GM21526 (cell line): ENCODE data around the gene CRP.
"Not testable (repeated sequence)": the region's sequence is repeated elsewhere in the genome, so short reads cannot be mapped to it uniquely, and the experiment has no call there.

Source experiments
- ATAC-seq: cut with Tn5 transposase; IDR thresholded peaks from one replicate; pipeline ENCODE4 v1.9.1; 2021; ENCODE audit warnings: moderate library complexity; ENCODE audit not compliant: unreplicated experiment, low FRiP score

Gene CRP

DNA sequence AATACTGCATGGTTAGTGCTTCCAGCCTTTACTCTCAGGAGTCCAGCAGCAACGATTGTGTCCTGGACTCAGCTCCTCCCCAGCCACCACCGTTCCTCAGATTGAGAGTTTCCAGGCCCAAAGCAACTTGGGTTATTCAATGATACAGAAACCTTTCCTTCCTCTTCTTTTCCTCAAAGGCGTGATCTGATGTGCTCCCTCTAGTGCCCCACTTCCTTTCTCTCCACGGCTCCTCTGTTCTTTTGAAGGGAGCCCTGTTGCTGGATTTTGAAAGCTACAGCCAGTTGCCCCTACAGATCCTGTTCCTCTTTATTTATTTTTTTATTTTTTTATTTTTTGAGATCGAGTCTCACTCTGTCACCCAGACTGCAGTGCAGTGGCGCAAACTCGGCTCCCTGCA is 14.1 kb downstream of the CRP start:
- no peak for ATAC-seq

DNA sequence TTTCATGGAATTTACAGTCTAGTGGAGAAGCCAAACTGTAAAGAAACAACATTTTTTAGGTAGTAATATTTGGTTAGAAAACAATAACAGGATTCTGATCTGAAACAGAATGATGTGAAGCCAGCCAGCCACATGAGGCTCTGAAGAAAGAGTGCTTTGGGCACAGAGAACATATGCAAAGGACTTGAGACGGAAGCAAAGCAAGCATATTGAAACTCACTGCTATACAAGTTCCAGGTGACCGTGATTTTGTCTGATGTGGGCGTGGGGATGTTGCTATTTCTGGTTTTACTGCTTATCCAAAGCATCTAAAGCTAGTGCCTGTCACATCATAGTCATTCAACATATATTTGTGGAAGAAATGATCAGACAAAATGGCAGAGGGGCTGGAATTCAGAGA is 14.7 kb downstream of the CRP start:
- no peak for ATAC-seq

DNA sequence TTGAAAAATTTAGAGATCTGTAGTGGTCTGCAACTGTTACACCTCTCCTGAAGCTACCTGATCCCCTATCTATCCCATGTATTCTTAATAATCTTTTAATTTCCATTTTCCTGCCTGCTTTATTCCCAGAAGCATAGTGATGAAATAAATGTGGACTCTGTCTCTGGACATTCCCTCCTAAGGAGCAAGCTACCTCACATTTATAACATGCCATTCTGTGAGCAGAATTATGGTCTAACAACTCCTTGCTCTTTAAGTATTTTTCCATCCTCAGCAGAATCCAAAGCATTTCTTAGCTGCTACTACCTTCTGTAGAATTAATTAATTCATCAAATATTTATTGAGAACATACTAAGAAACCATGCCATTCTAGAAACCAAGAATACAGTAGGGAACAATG is 15.1 kb downstream of the CRP start:
- no peak for ATAC-seq

DNA sequence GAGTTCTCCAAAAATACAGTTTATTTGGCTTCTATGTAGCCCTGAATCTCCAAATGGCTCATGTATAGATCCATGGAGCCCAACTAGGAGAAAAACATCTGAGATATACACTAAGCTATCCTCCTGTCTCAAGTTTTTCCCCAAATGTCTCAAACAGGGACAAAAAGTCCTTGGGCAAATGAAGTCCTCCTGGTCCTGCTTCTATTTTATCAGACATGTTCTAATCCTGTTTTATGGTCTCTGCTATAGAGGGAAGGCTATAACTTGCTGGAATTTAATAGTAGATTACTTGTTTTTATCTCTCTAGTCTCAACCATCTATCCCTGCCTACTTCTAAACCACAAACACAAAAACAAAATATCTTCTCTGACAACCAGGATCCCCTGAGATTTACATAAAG is 26.9 kb downstream of the CRP start:
- ATAC-seq = no peak

DNA sequence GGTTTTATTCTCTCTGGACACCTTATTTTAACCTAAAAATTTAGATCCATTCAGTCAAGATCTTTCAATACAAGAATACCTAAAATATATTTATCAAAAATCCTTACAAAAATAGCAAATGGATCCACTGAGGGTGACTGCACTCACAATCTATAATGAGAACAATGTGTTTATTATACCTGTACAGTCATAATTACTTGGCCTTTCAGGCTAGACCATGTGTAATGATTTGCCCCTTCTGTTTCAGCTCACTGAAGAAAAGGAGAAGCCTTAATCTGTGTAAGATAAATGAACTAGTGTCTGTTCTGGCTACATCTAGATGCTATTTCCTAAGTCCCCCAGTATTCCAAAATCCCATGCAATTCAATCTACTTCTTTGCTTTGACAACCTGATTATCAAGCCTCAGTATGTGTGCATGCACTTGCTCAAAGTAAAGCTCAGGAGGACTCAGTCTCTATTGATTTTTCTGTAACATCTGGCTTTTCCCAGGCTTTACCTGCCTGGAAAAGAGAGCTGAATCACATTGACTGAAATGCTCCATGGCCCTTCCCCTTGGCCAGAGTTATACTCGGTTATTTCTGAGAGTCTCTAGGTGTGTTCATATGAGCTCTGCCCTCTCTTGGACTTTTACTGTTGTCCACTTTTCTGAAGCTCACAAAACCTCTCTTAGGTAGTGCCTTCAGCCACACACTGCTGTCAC is 27.6 kb downstream of the CRP start:
- no peak for ATAC-seq

DNA sequence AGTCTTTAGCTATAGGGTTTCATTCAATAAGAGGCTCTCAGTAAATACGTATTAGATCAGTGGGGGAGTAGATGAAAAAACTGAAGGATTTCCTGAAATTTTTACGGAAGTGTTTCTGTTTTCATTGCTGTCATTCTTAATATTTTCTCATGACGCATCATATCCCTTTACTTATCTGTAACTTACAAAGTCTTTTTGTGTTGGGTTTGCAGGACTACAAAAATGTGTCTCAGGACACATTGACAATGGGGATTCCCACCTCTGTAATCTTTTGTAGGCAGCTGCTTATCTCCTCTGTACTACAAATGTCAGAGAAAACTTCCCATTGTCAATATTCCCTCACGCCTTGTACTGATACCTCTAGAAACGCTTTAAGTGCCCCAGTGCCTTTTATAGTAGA is 35.5 kb downstream of the CRP start:
- ATAC-seq = no peak

DNA sequence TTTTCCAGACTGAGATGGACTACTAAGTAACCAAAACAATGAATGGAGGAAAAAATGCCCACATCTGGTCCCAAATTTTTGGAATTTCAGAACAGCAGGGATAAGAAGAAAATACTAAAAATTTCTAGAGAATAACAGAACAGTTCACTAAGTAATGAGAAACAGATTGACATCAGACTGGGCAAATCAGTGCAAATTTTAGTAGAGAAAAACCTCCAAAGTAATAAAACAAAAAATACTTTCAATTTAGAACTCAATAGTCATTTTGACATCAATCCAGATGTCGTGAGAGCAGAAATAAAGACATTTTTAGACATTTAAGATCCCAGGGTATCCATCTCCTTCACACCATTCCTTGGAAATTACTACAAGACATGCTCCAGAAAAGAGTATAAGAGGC is 39.3 kb downstream of the CRP start:
- ATAC-seq = no peak

DNA sequence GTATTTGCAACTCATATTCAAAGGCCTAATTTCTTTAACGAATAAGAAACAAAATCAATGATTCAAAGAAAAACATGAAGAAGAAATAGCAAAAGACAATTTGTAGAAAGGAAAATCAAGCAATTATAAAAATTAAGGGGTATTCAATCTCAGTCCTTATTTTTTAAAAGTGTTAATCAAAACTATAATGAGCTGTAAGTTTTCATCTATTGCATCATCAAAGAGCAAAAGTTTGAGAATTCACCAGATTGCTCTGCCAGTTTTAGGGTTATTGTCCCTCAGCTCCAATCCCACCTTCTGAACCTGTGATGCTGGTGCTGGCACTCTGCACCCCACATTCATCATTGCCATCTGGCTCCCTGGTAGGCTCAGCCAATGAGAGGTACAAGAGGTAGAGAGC is 42.0 kb downstream of the CRP start:
- ATAC-seq = not testable (repeated sequence)

DNA sequence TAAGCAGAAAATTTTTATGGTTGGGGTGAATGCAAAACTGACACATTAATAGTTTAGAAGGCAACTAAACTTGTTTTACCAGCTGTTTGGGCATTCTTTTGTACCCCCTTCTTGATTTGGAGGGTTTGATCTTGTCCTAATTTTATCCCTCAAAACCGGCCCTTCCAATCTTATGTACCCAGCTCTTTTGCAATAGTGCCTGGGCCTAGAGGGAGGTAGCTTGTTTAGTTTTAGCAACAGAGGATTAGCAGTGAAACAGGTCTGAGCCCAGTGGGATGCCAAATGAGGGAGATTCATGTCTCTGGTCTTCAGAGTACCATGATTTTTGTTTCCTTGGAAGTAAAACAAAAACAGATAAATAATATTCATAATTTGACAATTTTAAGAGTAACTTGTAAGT is 45.1 kb downstream of the CRP start:
- no peak for ATAC-seq

DNA sequence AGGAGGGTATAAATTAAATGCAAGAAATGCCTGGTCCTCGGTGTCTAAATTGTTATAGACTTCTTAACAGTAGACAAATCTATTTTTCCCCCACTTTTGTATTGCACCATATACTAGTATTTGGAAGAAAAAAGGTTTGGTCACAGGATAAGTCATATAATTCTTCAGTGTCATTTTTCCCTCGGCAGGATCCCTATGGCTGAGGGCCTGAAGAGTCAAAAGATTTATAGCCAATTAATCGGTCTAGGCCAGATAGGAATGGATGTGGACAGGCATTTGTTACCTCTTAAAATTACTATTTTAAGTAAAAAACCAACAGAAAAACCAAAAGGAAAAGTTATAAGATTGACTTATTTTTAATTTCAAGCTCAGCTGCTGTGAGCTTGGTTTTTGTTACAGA is 45.6 kb downstream of the CRP start:
- no peak for ATAC-seq

DNA sequence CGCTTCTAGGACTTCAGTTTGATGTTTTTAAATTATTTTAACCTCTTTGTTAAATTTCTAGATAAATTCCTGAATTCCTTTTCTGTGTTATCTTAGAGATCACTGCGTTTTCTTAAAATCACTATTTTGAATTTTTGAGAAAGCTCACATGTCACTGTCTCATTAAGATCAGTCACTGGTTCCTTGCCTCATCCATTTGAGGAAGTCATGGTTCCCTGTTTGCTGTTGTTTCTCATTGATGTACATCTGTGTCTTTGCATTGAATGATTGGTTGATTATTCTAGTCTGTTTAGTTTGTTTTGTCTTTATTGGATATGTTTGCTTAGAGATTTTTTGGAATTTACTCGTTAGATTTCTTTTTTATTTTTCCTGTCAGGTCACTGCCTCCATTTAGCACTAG is 50.1 kb downstream of the CRP start:
- no peak for ATAC-seq

DNA sequence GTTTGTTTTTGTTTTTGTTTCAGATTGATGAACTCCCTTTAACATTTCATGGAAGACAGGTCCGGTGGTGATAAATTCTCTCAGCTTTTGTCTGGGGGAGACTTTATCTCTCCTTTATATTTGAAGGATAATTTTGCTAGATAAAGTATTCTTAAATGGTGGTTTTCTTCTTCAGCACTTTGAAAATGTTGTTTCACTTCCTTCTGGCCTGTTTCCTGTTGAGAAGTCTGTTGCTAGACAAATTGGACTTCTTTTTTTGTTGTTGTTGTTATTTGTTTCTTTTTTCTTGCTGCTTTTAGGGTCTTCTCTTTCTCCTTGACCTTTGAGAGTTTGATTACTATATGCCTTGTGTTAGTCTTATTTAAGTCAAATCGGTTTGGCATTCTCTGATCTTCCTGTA is 50.8 kb downstream of the CRP start:
- ATAC-seq = no peak
